ENCODE results near the gene ZNF107.

GRCh38 chr7:64619705-64620104 is 46.2 kb upstream of the ZNF107 start:
- TF ChIP-seq CTCF (conservative IDR thresholded peaks at IDR 0.05; ENCODE audit: low read depth, low read length), result no peak
- TF ChIP-seq RCOR1 (IDR thresholded peaks at IDR 0.05; ENCODE audit: insufficient replicate concordance, low read length), result no peak
- TF ChIP-seq RAD21 (IDR thresholded peaks at IDR 0.05; ENCODE audit: low read length), result no peak
- TF ChIP-seq POLR2A (IDR thresholded peaks at IDR 0.05; ENCODE audit: low read depth, low read length), result no peak
- no peak for TF ChIP-seq NFE2L2 (IDR thresholded peaks at IDR 0.05; ENCODE audit: low read depth, low read length)
- no peak for TF ChIP-seq BHLHE40 (IDR thresholded peaks at IDR 0.05; ENCODE audit: low read depth, low read length)
- no peak for TF ChIP-seq CHD1 (IDR thresholded peaks at IDR 0.05; ENCODE audit: low read depth, low read length)
- TF ChIP-seq MAFK (IDR thresholded peaks at IDR 0.05; ENCODE audit: low read depth, low read length), result no peak
- TF ChIP-seq MAZ (IDR thresholded peaks at IDR 0.05; ENCODE audit: borderline replicate concordance, low read depth, low read length), result no peak
- TF ChIP-seq FOS (IDR thresholded peaks at IDR 0.05; ENCODE audit: low read depth, low read length), result no peak
- no peak for TF ChIP-seq SMC3 (IDR thresholded peaks at IDR 0.05; ENCODE audit: low read depth, low read length)
- TF ChIP-seq CEBPB (IDR thresholded peaks at IDR 0.05; ENCODE audit: low read depth, low read length), result no peak
- no peak for TF ChIP-seq USF2 (IDR thresholded peaks at IDR 0.05; ENCODE audit: low read depth, low read length)
